CD4-positive, alpha-beta T cell treated with Interleukin-12 subunit alpha and Interleukin-12 subunit beta, for 1 hour (primary cell): Measurements from ENCODE around the gene AGBL4.
"Not testable (repeated sequence)": the region's sequence is repeated elsewhere in the genome, so short reads cannot be mapped to it uniquely, and the experiment has no call there.

ENCODE experiments used
- DNase-seq: peaks from one replicate; pipeline ENCODE4 v3.0.0-alpha.2; 2020

Gene AGBL4

GRCh38 chr1:50023292-50024159 is at the start of gene AGBL4:
AGBL4 (minus strand) TSS chr1:50023954.
- peak; percentile 10 for DNase-seq

DNA sequence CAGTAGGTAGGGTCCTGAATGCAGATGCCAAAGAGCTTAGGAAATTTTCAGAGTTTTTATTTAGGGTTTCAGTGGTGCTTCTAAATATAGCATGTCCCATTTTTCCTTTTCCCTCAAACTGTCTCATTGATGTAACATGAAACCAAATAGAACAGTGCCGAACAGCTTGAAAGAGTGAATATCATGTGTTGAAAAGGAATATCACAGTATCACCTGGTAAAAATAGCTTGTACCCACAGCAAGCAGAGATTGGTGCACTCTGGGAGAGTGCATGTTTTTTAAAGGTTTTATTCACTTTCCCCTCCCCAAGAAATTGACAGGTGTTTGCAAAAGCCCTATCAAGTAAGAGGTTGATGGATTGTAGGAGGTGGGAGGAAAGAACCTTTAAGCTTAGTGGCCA is 43.1 kb upstream of the AGBL4 start:
- DNase-seq: no peak

DNA sequence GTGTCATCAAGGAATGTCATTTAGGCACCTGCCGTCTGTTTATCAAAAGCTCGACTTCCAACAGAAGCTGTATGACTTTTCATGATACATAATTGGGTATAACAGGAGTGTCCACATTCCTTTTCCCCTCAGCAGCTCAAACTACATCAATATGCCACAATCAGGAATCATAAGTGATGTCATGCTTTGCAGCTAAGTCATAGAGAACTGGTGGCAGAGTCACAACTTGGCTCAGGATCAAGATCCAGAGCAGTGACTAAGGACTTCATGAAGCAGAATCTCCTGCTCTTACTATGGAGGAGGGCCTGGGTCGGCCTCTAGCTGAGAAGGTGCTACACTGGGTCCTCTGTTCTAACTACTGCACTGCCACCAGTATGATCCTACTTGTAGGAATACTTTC is 36.5 kb upstream of the AGBL4 start:
- DNase-seq: no peak

DNA sequence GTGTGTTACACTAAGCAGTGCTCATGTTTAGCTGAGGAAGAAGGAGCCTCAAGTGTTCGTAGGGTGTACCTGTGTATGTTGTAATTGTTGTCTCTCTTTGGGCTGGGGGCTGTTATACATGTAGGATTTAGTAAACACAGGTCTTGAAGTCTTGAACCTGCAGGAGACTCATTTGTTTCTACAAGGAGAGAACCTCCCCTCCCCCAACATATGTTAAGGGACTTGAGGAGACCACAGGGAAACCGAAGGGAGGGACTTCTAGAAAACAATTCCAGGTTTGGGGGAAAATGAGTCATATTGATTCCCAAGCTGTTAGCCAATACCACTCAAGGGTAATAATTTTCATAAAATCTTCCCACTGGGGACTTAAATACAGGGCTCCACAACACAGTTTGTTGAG is 25.0 kb upstream of the AGBL4 start:
- no peak for DNase-seq

DNA sequence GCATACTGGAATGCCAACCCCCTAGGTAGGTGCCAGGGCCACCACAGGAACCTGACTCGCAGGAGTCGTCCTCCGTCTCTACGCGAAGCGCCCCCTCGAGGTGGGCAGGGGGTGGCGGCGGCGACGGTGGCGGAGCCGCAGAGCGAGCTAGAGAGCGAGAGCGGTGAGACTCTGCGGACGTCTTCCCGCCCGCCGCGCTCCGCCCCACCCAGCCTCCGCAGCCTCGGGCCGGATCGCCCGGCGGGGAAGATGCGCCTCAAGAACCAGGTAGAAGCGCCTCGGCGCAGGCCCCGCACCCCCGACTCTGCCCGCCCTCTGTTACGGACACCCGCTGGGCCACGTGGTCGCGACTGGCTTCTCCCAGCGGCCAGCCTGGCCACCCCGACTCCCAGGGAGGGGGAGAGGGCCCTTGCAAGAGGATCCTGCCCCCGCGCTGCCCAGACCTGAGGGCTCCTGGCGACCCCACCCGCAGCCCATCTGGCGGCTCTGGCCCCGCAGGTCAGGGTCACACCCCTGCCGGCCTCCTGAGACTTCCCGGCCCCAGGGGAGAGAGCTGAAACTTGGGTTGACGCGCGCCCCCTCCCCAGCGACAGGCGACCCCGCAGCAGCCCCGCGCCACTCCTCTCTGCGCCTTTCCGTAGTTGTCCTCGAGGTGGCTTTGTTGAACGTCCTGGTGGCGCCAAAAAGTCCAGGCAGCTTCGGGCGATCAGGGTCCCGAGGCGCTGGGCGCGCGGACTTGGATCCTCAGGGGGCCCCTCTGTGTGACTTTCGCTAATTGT is 24.4 kb upstream of the AGBL4 start:
- DNase-seq: peak; percentile 3

GRCh38 chr1:50038237-50038809 is 14.6 kb upstream of the AGBL4 start:
- DNase-seq: no peak

- no peak for DNase-seq
These were observed 4.0 kb upstream of the AGBL4 start for GRCh38 chr1:50027794-50028193.

DNA sequence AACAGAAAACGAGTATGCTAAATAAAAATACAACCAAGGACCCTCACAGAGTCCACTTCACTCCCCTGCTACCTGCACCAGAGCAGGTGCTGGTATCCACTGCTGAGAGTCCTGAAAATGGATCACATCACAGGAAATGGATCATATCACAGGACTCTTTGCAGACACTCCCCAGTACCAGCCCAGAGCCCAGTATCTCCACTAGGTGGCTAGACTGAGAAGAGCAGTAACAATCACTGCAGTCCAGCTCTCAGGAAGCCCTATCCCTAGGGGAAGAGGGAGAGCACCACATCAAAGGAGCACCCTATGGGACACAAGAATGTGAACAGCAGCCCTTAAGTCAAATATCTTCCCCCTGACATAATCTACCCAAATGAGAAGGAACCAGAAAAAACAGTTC is 28.0 kb downstream of the AGBL4 start:
- no peak for DNase-seq

GRCh38 chr1:49971088-49971487 is 52.7 kb downstream of the AGBL4 start:
- DNase-seq: no peak

GRCh38 chr1:49951385-49951784 is 72.4 kb downstream of the AGBL4 start:
- no peak for DNase-seq

DNA sequence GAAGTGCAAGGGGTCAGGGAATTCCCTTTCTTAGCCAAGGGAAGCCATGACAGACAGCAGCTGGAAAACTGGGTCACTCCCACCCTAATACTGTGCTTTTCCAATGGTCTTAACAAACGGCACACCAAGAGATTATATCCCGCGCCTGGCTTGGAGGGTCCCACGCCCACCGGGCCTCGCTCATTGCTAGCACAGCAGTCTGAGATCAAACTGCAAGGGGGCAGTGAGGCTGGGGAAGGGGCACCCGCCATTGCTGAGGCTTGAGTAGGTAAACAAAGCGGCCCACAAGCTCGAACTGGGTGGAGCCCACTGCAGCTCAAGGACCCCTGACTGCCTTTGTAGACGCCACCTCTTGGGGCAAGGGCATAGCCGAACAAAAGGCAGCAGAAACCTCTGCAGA is 108.5 kb downstream of the AGBL4 start:
- not testable (repeated sequence) for DNase-seq

DNA sequence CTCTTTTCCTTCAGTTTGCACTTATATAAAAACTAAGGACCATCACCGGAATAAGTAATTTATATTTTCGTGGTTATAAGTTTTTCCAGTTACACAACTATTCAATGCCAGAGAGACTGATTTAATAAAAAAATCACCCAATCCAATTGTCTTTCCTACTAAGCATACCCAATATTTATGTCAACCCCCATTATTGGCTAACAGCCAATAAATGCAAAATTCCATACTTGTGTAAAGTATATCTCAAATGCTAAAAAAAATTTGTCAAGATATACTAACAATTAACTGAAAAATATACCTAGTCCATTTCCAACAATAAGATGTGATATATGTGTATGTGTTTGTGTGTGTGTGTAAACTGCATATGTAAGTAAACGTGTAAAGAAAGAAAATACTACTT is 117.4 kb downstream of the AGBL4 start:
- no peak for DNase-seq

GRCh38 chr1:49864581-49864980 is 159.2 kb downstream of the AGBL4 start:
- no peak for DNase-seq

DNA sequence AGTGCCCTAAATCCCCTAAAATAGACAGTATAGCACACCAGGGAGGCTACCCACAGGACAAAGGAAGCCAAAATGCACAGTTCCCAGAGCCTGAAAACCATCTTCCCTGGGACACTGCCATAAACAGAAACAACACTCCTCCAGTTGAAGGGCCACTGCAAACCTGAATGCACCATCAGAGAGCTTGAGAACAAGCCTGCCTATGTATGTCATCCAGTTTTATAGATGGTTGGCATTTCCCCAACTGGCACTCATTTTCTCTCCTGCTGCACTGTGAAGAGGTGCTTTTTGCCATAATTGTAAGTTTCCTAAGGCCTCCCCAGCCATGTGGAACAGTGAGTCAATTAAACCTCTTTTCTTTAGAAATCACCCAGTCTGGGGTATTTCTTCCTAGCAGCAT is 169.0 kb downstream of the AGBL4 start:
- DNase-seq: no peak

DNA sequence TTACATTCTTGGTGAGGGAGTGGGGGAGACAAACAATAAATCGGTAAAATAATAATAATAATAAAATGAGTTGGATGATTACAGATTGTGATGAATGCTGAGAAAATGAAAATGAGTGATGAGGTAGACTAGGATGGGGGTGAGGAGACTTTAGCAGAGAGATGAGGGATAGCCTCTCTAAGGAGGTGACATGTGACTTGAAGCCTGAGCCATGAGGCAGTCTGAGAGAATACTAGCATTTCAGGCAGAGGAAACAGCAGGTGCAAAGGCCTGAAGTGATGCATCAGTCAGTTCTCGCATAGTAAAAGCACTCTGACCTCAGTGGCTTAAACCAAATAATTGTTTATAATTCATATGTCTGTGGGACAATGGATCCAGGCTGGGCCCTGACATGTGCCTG is 181.2 kb downstream of the AGBL4 start:
- DNase-seq: no peak

DNA sequence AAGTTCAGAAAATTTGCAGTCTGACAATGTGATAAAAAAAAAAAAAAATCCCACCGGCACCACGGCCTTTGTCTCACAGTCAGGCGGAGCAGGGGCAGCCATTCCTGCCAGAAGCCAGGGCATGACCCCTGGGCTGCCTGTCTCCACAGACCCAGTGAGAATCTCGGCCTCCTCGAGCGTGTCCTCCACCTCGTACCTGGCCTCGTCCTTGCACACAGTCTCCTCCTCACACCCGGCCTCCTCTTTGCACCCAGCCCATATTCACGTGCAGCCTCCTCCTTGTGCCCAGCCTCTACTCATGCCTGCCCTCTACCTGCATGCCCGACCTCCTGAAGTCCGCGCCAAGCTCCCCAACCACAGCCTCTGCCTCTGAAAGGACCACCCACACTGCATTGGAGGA is 182.0 kb downstream of the AGBL4 start:
- no peak for DNase-seq

DNA sequence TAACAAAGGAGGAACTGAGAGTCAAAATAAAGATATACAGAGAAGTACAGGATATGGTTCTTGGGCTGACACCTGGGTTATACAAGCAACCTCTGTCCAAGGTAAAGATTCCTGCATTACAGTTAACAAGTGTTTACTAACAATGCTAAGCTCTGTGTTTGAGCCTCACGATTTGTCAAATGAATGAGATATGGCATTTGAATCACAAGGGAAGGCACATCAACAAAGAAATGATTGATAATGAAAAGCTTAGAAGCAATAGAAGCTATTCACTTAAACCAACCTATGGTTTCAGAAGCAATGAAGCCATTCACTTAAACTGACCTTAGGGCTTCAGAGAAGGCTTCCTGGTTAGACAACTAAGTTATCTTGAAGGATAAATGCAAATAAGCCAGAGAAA is 199.5 kb downstream of the AGBL4 start:
- no peak for DNase-seq

DNA sequence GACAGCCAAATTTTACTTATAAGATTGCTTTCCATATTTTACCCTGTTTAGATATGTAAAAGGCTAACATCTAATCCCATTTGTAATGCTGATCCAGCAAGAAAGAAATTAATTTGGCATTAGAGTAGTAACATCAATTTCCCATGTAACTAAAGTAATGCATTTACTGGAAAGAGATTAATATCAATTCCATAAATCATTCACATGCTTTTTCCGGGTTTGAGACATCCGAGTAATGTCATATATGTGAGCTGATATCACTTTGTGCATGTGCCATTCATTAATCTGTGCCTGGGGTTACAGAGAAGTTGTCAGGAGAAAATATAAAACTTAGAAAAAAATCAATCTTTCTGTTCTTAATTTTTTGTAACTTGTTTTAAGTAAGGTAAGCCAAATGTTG is 206.1 kb downstream of the AGBL4 start:
- DNase-seq: no peak

DNA sequence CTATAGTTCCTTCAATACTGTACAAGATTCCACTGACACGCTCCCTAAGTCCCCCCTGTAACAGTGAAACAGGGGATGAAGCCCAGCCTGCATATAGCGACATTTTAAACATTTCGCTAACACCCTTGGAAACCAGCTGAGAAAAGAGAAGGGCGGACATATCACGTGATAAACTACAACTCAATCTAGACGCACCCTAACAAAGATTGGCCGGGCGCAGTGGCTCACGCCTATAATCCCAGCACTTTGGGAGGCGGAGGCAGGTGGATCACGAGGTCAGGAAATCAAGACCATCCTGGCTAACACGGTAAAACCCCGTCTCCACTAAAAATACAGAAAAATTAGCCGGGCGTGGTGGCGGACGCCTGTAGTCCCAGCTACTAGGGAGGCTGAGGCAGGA is 236.7 kb downstream of the AGBL4 start:
- DNase-seq: not testable (repeated sequence)

- no peak for DNase-seq
These were observed 258.7 kb downstream of the AGBL4 start for GRCh38 chr1:49765034-49765433.

DNA sequence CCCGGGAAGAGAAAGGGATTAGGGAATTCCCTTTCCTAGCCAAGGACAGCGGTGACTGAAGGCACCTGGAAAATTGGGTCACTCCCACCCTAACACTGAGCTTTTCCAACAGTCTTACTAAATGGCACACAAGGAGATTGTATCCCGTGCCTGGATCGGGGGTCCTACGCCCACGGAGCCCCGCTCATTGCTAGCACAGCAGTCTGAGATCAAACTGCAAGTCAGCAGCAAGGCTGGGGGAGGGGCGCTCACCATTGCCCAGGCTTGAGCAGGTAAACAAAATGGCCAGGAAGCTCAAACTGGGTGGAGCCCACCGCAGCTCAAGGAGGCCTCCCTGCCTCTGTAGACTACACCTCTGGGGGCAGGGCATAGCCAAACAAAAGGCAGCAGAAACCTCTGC is 285.6 kb downstream of the AGBL4 start:
- DNase-seq: not testable (repeated sequence)

GRCh38 chr1:49728377-49728776 is 295.4 kb downstream of the AGBL4 start:
- DNase-seq: no peak

- no peak for DNase-seq
These were observed 300.1 kb downstream of the AGBL4 start for GRCh38 chr1:49723662-49724061.

GRCh38 chr1:49694251-49694827 is 329.4 kb downstream of the AGBL4 start:
- DNase-seq: no peak
